GM23338 (cell line): ENCODE measurements around the gene ACAD10. TPM values are rescaled to one million over a fixed set of nuclear protein-coding genes. Genes with fewer than 3 reads are reported as not detected.

Source experiments
- ATAC-seq: fragments of 200-7000 bp; cut with Tn5 transposase; 3 replicates; pipeline ENCODE4 v1.9.1; 2020
- DNase-seq: peaks from one replicate; pipeline ENCODE4 v3.0.0-alpha.2; 2015; ENCODE audit warnings: low spot score
- H2AFZ ChIP-seq: fragments of 200-600 bp; sonication (generic); 2 replicates; pipeline ENCODE4 v1.8.0; 2016; ENCODE audit warnings: antibody characterized with exemption, mild to moderate bottlenecking, moderate library complexity
- H3F3A ChIP-seq: fragments of 200-600 bp; sonication (generic); replicated peaks from 2 replicates; pipeline ENCODE4 v1.8.0; 2017; ENCODE audit warnings: antibody characterized with exemption, mixed run types, low read depth
- H3K27ac ChIP-seq: fragments of 200-600 bp; sonication (generic); 2 replicates; pipeline ENCODE4 v1.6.1; 2016; ENCODE audit warnings: low read depth
- H3K27me3 ChIP-seq: fragments of 200-600 bp; sonication (generic); 2 replicates; pipeline ENCODE4 v1.8.0; 2016; ENCODE audit warnings: mild to moderate bottlenecking, mixed run types, moderate library complexity; ENCODE audit not compliant: insufficient read depth
- H3K36me3 ChIP-seq: fragments of 200-600 bp; sonication (generic); 2 replicates; pipeline ENCODE4 v1.8.0; 2016; ENCODE audit warnings: mild to moderate bottlenecking; ENCODE audit not compliant: insufficient read depth
- H3K4me1 ChIP-seq: fragments of 200-600 bp; sonication (generic); 2 replicates; pipeline ENCODE4 v1.8.0; 2016; ENCODE audit warnings: mild to moderate bottlenecking, moderate library complexity; ENCODE audit not compliant: insufficient read depth
- H3K4me2 ChIP-seq: fragments of 200-600 bp; sonication (generic); 2 replicates; pipeline ENCODE4 v1.7.1; 2017; ENCODE audit warnings: mixed run types
- H3K4me3 ChIP-seq: fragments of 200-600 bp; sonication (generic); 2 replicates; pipeline ENCODE4 v1.6.1; 2016; ENCODE audit warnings: mixed run types
- H3K79me2 ChIP-seq: fragments of 200-600 bp; sonication (generic); replicated peaks from 2 replicates; pipeline ENCODE4 v1.8.0; 2017; ENCODE audit warnings: mild to moderate bottlenecking; ENCODE audit not compliant: insufficient read depth
- H3K9me2 ChIP-seq: fragments of 200-600 bp; sonication (generic); 2 replicates; pipeline ENCODE4 v1.8.0; 2017; ENCODE audit not compliant: insufficient read depth
- H4K20me1 ChIP-seq: fragments of 200-600 bp; sonication (generic); replicated peaks from 2 replicates; pipeline ENCODE4 v1.8.0; 2017; ENCODE audit warnings: mild to moderate bottlenecking; ENCODE audit not compliant: insufficient read depth
- H3K27ac Mint-ChIP-seq: 2 replicates; pipeline ENCODE4 v1.8.0; 2020; ENCODE audit warnings: inconsistent platforms, mild to moderate bottlenecking, moderate library complexity, mixed read lengths
- H3K27me3 Mint-ChIP-seq: 3 replicates; pipeline ENCODE4 v1.8.0; 2022; ENCODE audit warnings: low read depth, mild to moderate bottlenecking, moderate library complexity, mixed read lengths, inconsistent platforms; ENCODE audit not compliant: insufficient read depth, poor library complexity
- H3K36me3 Mint-ChIP-seq: 3 replicates; pipeline ENCODE4 v1.8.0; 2021; ENCODE audit warnings: low read depth, mild to moderate bottlenecking, inconsistent platforms, moderate library complexity, mixed read lengths
- H3K4me1 Mint-ChIP-seq: 3 replicates; pipeline ENCODE4 v1.8.0; 2020; ENCODE audit warnings: mild to moderate bottlenecking, inconsistent platforms, mixed read lengths
- H3K4me3 Mint-ChIP-seq: 3 replicates; pipeline ENCODE4 v1.8.0; 2021; ENCODE audit warnings: moderate library complexity, mild to moderate bottlenecking, inconsistent platforms, mixed read lengths
- H3K9me3 Mint-ChIP-seq: 3 replicates; pipeline ENCODE4 v1.8.0; 2020; ENCODE audit warnings: moderate library complexity, mild to moderate bottlenecking, inconsistent platforms, mixed read lengths
- NANOG ChIP-seq: IDR thresholded peaks from 2 replicates; pipeline ENCODE4 v1.6.1; 2016; ENCODE audit warnings: antibody characterized with exemption, borderline replicate concordance
- ZNF114 ChIP-seq: fragments of 250-450 bp; sonication (Bioruptor Pico); IDR thresholded peaks from 2 replicates; pipeline ENCODE4 v1.5.0; 2020; ENCODE audit warnings: mild to moderate bottlenecking, moderate library complexity
- ZNF331 ChIP-seq: fragments of 250-450 bp; sonication (Bioruptor Pico); IDR thresholded peaks from 2 replicates; pipeline ENCODE4 v1.5.0; 2020; ENCODE audit warnings: low read depth, mild to moderate bottlenecking, moderate library complexity
- polyA plus RNA-seq: library from polyadenylated mRNA; unstranded; fragments of >200 nt; fragmentation: Nextera tagmentation; extraction: Ambion mirVana; gene quantifications from 2 replicates; pipeline ENCODE4 v1.2.1, GENCODE V29; 2016
- total RNA-seq: library from RNA; depleted of rRNA; stranded (reverse); fragments of >200 nt; shearing (Covaris generic); gene quantifications from 2 replicates; pipeline ENCODE4 v1.2.3, GENCODE V29; 2014
- TF ChIP-seq, protein P1 (sequence below), 2 experiments: fragments of 200-600 bp in 1 of 2; sonication (generic) in 1 of 2; conservative IDR thresholded peaks; 2 replicates each; pipeline versions ENCODE4 v1.5.1 to v1.6.1; 2016 to 2017; ENCODE audit warnings: antibody characterized with exemption in 2 of 2, low read depth in 2 of 2, mild to moderate bottlenecking in 2 of 2, moderate library complexity in 1 of 2
- TF ChIP-seq, protein P2 (sequence below): IDR thresholded peaks from one replicate; pipeline ENCODE4 v1.6.1; 2018; ENCODE audit warnings: antibody characterized with exemption; ENCODE audit not compliant: unreplicated experiment
- TF ChIP-seq, protein P3 (sequence below): IDR thresholded peaks from 2 replicates; pipeline ENCODE4 v1.6.1; 2016; ENCODE audit warnings: antibody characterized with exemption

ACAD10 gene
- total and polyA plus RNA-seq, 2 experiments from 2014 or later: 16.3 to 23.1 TPM

GRCh38 chr12:111767362-111768158, 81.7 kb downstream of the ACAD10 start (continued):
- TF ChIP-seq, protein P1, sequence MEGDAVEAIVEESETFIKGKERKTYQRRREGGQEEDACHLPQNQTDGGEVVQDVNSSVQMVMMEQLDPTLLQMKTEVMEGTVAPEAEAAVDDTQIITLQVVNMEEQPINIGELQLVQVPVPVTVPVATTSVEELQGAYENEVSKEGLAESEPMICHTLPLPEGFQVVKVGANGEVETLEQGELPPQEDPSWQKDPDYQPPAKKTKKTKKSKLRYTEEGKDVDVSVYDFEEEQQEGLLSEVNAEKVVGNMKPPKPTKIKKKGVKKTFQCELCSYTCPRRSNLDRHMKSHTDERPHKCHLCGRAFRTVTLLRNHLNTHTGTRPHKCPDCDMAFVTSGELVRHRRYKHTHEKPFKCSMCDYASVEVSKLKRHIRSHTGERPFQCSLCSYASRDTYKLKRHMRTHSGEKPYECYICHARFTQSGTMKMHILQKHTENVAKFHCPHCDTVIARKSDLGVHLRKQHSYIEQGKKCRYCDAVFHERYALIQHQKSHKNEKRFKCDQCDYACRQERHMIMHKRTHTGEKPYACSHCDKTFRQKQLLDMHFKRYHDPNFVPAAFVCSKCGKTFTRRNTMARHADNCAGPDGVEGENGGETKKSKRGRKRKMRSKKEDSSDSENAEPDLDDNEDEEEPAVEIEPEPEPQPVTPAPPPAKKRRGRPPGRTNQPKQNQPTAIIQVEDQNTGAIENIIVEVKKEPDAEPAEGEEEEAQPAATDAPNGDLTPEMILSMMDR (conservative IDR thresholded peaks at IDR 0.05; ENCODE audit: low read depth in 2 of 2): no peak
- TF ChIP-seq ZNF331 (no peak), ZNF114 (CRISPR knock-in tag) (no peak)
- TF ChIP-seq, protein P2, sequence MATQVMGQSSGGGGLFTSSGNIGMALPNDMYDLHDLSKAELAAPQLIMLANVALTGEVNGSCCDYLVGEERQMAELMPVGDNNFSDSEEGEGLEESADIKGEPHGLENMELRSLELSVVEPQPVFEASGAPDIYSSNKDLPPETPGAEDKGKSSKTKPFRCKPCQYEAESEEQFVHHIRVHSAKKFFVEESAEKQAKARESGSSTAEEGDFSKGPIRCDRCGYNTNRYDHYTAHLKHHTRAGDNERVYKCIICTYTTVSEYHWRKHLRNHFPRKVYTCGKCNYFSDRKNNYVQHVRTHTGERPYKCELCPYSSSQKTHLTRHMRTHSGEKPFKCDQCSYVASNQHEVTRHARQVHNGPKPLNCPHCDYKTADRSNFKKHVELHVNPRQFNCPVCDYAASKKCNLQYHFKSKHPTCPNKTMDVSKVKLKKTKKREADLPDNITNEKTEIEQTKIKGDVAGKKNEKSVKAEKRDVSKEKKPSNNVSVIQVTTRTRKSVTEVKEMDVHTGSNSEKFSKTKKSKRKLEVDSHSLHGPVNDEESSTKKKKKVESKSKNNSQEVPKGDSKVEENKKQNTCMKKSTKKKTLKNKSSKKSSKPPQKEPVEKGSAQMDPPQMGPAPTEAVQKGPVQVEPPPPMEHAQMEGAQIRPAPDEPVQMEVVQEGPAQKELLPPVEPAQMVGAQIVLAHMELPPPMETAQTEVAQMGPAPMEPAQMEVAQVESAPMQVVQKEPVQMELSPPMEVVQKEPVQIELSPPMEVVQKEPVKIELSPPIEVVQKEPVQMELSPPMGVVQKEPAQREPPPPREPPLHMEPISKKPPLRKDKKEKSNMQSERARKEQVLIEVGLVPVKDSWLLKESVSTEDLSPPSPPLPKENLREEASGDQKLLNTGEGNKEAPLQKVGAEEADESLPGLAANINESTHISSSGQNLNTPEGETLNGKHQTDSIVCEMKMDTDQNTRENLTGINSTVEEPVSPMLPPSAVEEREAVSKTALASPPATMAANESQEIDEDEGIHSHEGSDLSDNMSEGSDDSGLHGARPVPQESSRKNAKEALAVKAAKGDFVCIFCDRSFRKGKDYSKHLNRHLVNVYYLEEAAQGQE: no peak
- TF ChIP-seq, protein P3, sequence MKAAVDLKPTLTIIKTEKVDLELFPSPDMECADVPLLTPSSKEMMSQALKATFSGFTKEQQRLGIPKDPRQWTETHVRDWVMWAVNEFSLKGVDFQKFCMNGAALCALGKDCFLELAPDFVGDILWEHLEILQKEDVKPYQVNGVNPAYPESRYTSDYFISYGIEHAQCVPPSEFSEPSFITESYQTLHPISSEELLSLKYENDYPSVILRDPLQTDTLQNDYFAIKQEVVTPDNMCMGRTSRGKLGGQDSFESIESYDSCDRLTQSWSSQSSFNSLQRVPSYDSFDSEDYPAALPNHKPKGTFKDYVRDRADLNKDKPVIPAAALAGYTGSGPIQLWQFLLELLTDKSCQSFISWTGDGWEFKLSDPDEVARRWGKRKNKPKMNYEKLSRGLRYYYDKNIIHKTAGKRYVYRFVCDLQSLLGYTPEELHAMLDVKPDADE: no peak

GRCh38 chr12:111768159-111768895, 82.5 kb downstream of the ACAD10 start:
- Histone ChIP-seq H3K36me3 (no peaks in the 10 kb centered on the region), H4K20me1 (peaks cover 6% of the 10 kb centered on the region), H3K4me2 (peak overlapping the region; percentile 92), H3K9me2 (no peaks in the 10 kb centered on the region), H3K27me3 (no peaks in the 10 kb centered on the region), H3K27ac (no peak overlapping the region), H3K4me3 (peak overlapping the region; percentile 75; the same call in 1 of the 2 replicates), H2AFZ (no peak overlapping the region), H3K79me2 (peaks cover 44% of the 10 kb centered on the region), H3F3A (0 out of 2 replicates have a peak, but pooled peaks cover 8% of the 10 kb centered on the region), H3K4me1 (peaks cover 7% of the 10 kb centered on the region)
- Mint-ChIP-seq H3K27ac (no peak overlapping the region), H3K4me3 (peak overlapping the region; percentile 94), H3K4me1 (peaks cover 12% of the 10 kb centered on the region), H3K27me3 (peaks cover 19% of the 10 kb centered on the region), H3K36me3 (peaks cover 20% of the 10 kb centered on the region), H3K9me3 (peaks cover 14% of the 10 kb centered on the region; the same call in 2 of the 3 replicates)
- no peak for ATAC-seq
- no peak for TF ChIP-seq NANOG
- no peak for DNase-seq
